ENCODE data around the gene DNAJC17.

DNAJC17 gene

GRCh38 chr15:40787991-40788390, 19.3 kb downstream of the DNAJC17 start:
- no peak for DNase-seq

- DNase-seq = no peak
These were observed 19.9 kb downstream of the DNAJC17 start for GRCh38 chr15:40787344-40787841.

- no peak for DNase-seq
These were observed 21.5 kb downstream of the DNAJC17 start for GRCh38 chr15:40785814-40786213.

GRCh38 chr15:40785164-40785563, 22.1 kb downstream of the DNAJC17 start:
- no peak for DNase-seq

GRCh38 chr15:40782609-40783227, 24.6 kb downstream of the DNAJC17 start:
- peak; percentile 66 for DNase-seq

GRCh38 chr15:40776537-40777141, 30.6 kb downstream of the DNAJC17 start:
- DNase-seq = no peak

GRCh38 chr15:40775740-40776536, 31.3 kb downstream of the DNAJC17 start:
- DNase-seq = no peak

GRCh38 chr15:40775007-40775406, 32.3 kb downstream of the DNAJC17 start:
- DNase-seq = no peak

- DNase-seq = no peak
These were observed 33.4 kb downstream of the DNAJC17 start for GRCh38 chr15:40773902-40774301.

GRCh38 chr15:40773496-40773895, 33.8 kb downstream of the DNAJC17 start:
- no peak for DNase-seq

- DNase-seq = no peak
These were observed 35.3 kb downstream of the DNAJC17 start for GRCh38 chr15:40772014-40772413.

- DNase-seq = no peak
These were observed 36.0 kb downstream of the DNAJC17 start for GRCh38 chr15:40771242-40771641.

GRCh38 chr15:40770147-40770721, 37.0 kb downstream of the DNAJC17 start:
- DNase-seq = no peak

- DNase-seq = peak; percentile 41
These were observed 37.8 kb downstream of the DNAJC17 start, which contains the start of gene C15orf62 for GRCh38 chr15:40769274-40770146. TSS of gene C15orf62 (plus strand) at chr15:40769980. CDS start at chr15:40770496, 516 bp downstream.

- no peak for DNase-seq
These were observed 38.6 kb downstream of the DNAJC17 start for GRCh38 chr15:40768521-40769273.

GRCh38 chr15:40767838-40768500, 39.3 kb downstream of the DNAJC17 start:
- DNase-seq = no peak

GRCh38 chr15:40766906-40767837, 40.1 kb downstream of the DNAJC17 start:
- DNase-seq = no peak

- DNase-seq = no peak
These were observed 41.0 kb downstream of the DNAJC17 start for GRCh38 chr15:40766194-40766815.

- no peak for DNase-seq
These were observed 42.6 kb downstream of the DNAJC17 start for GRCh38 chr15:40764629-40765103.
